Uterus (tissue), 4 donors: Measurements from ENCODE around the gene C1QL2. TPM values are rescaled to one million over a fixed set of nuclear protein-coding genes. Genes with fewer than 3 reads are reported as not detected.

Experiments
- DNase-seq, 2 donors: peaks; one replicate each; pipeline ENCODE4 v3.0.0-alpha.2; 2019 to 2020
- H3K27ac ChIP-seq, 2 donors: fragments of 200-600 bp; sonication (generic); 1 replicate in 1 of 2; 2 replicates in 1 of 2; pipeline ENCODE4 v1.5.1; 2016 to 2018
- H3K27me3 ChIP-seq, 2 donors: fragments of 200-600 bp; sonication (generic); one replicate each; pipeline ENCODE4 v1.5.1; 2018 to 2019; ENCODE audit warnings: control low read depth in 1 of 2
- H3K36me3 ChIP-seq, 2 donors: fragments of 200-600 bp; sonication (generic); one replicate each; pipeline ENCODE4 v1.5.1; 2019; ENCODE audit warnings: control low read depth in 1 of 2
- H3K4me1 ChIP-seq, 2 donors: fragments of 200-600 bp; sonication (generic); one replicate each; pipeline ENCODE4 v1.5.1; 2018 to 2019; ENCODE audit warnings: control low read depth in 1 of 2
- H3K4me3 ChIP-seq, 2 donors: fragments of 200-600 bp; sonication (generic); 1 replicate in 1 of 2; 2 replicates in 1 of 2; pipeline ENCODE4 v1.5.1; 2018 to 2019; ENCODE audit warnings: mild to moderate bottlenecking in 1 of 2
- H3K9me3 ChIP-seq, 2 donors: fragments of 200-600 bp; sonication (generic); one replicate each; pipeline ENCODE4 v1.5.1; 2019; ENCODE audit warnings: control low read depth in 1 of 2
- POLR2A ChIP-seq, 2 donors: fragments of 450-650 bp; IDR thresholded peaks; one replicate each; pipeline ENCODE4 v1.6.1; 2016; ENCODE audit warnings: antibody characterized with exemption in 2 of 2, mild to moderate bottlenecking in 1 of 2, moderate library complexity in 1 of 2
- intact Hi-C: fragments of 100-400 bp; cut with DNase I; formaldehyde crosslinking; loops from one replicate; pipeline ENCODE4 v1.15.1; 2023; ENCODE audit warnings: low total_unique reads
- total RNA-seq, 4 donors: library from RNA; depleted of rRNA in 3 of 4; stranded (reverse); fragments of >200 nt in 3 of 4; gene quantifications; one replicate each; pipeline versions ENCODE4 v1.1.0 to v1.2.4, GENCODE V29; 2014 to 2023
- TF ChIP-seq, protein P1 (sequence below), 4 experiments: fragments of 200-600 bp in 2 of 4; fragments of 450-650 bp in 2 of 4; sonication (generic) in 2 of 4; IDR thresholded peaks; one replicate each; pipeline ENCODE4 v1.5.1; 2016 to 2019; ENCODE audit warnings: antibody characterized with exemption in 4 of 4, mild to moderate bottlenecking in 2 of 4, moderate library complexity in 1 of 4
- donor health status: DM: yes; HTN: yes; CAD: no.

C1QL2 gene
- total RNA-seq, 4 donors from 2014 or later, result not detected

DNA sequence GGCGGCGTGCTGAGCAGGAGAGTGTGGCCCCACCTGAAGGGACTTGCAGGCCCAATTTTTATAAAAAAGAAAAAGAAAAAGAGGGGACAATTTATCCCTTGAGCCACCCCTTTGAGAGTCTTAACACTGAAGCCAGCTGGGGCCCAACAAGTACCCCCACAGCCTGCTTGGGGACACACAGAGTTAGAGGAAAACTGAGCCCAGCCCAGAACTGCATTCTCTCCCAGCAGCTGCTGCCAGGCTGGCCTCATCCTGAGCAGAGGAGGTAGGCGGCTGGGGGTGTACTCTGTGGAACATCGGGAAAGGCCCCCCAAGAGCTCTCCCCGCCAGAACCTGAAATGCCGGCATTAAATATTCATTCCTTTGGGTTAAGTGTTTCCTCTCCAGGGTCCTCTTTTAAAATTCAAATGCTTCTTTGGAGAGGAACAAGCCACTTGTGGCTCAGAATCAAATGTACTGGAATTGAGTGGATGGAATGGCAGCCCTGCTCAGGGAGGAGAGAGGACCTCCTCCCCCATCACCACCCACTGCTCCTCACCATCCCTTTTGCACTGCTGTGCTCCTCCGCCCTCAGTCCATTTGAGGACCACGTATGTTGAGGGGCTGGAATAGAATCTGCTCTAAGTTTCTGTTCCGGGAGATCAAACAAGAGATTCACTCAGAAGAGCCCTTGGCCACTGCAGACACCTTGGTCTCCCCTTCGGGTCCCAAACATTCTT, 45.6 kb downstream of the C1QL2 start:
- no peaks in the 10 kb centered on the region for H3K36me3 ChIP-seq
- no peak overlapping the region for H3K27ac ChIP-seq
- no peak for DNase-seq
- intact Hi-C loops, result no loop called here
- no peaks in the 10 kb centered on the region for H3K9me3 ChIP-seq
- no peaks in the 10 kb centered on the region for H3K27me3 ChIP-seq
- no peaks in the 10 kb centered on the region for H3K4me1 ChIP-seq
- no peak overlapping the region for H3K4me3 ChIP-seq
- TF ChIP-seq POLR2A (IDR thresholded peaks at IDR 0.05), result no peak
- TF ChIP-seq, protein P1, sequence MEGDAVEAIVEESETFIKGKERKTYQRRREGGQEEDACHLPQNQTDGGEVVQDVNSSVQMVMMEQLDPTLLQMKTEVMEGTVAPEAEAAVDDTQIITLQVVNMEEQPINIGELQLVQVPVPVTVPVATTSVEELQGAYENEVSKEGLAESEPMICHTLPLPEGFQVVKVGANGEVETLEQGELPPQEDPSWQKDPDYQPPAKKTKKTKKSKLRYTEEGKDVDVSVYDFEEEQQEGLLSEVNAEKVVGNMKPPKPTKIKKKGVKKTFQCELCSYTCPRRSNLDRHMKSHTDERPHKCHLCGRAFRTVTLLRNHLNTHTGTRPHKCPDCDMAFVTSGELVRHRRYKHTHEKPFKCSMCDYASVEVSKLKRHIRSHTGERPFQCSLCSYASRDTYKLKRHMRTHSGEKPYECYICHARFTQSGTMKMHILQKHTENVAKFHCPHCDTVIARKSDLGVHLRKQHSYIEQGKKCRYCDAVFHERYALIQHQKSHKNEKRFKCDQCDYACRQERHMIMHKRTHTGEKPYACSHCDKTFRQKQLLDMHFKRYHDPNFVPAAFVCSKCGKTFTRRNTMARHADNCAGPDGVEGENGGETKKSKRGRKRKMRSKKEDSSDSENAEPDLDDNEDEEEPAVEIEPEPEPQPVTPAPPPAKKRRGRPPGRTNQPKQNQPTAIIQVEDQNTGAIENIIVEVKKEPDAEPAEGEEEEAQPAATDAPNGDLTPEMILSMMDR (IDR thresholded peaks at IDR 0.05), result no peak

DNA sequence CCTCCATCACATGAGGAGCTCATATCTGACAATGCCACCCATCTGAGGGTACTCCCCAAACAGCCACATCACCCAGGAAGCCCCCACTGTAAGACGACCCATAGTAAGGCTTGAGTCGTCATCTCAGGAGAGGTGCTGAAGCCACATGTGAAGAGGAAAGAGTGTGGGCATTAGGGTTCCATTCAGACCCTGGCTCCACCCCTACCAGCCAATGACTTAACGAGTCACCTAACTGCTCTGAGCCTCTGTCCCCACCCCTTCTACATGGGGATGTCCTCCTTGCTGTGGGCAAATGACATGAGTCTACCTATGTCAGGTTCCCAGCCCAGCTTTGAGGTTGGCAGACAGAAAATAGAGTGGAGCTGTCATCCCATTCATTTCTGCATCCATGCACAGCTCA, 46.3 kb downstream of the C1QL2 start:
- H3K27me3 ChIP-seq, result no peaks in the 10 kb centered on the region
- no peak overlapping the region for H3K4me3 ChIP-seq
- no peaks in the 10 kb centered on the region for H3K4me1 ChIP-seq
- H3K9me3 ChIP-seq, result no peaks in the 10 kb centered on the region
- H3K27ac ChIP-seq, result no peak overlapping the region
- H3K36me3 ChIP-seq, result no peaks in the 10 kb centered on the region
- TF ChIP-seq POLR2A (IDR thresholded peaks at IDR 0.05), result no peak
- TF ChIP-seq, protein P1 (IDR thresholded peaks at IDR 0.05), result no peak
- intact Hi-C loops, result no loop called here
- DNase-seq, result no peak

DNA sequence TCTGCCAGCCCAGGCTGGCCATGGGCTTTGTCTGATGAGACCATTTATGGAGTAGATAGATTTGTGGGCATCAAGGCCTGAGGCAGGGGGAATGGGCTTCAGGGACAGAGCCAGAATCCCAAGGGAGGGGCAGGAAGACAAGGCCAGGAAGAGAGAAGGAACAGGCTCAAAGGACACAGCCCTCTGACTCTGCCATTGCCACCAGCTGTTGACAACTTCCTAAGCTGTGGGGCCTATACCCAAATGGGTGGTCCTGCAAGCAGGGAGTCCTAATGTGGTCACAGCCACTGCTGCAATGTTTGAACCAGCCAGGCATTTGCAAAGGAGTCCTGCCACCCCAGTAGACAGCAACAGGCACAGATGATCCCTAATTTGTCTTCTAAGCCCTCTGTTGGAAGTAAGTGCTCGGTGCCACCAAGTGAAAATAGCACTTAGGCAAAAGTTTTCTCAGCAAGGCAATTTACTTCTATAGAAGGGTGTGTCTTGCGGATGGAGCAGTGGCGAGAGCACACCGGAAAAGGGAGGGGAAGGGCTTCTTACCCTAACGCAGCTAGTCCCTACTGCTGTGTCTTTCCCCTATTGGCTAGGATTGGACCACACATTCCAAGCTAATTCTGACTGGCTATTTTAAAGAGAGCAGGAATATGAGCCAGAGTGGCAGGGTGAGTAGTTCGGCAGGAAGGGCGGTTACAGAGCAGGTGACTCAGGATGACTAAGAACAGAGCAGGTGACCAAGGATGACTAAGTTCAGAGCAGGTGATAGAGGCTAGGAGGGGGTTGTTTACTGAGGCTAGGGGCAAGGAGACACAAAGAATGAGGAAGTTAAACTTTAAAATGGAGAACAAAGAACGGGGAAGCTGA, 47.2 kb downstream of the C1QL2 start:
- no peak for TF ChIP-seq POLR2A (IDR thresholded peaks at IDR 0.05)
- TF ChIP-seq, protein P1 (IDR thresholded peaks at IDR 0.05), result no peak
- Histone ChIP-seq H3K9me3 (no peaks in the 10 kb centered on the region), H3K4me1 (no peaks in the 10 kb centered on the region), H3K27me3 (no peaks in the 10 kb centered on the region), H3K36me3 (no peaks in the 10 kb centered on the region), H3K27ac (no peak overlapping the region), H3K4me3 (no peak overlapping the region)
- intact Hi-C loops, result no loop called here
- no peak for DNase-seq

DNA sequence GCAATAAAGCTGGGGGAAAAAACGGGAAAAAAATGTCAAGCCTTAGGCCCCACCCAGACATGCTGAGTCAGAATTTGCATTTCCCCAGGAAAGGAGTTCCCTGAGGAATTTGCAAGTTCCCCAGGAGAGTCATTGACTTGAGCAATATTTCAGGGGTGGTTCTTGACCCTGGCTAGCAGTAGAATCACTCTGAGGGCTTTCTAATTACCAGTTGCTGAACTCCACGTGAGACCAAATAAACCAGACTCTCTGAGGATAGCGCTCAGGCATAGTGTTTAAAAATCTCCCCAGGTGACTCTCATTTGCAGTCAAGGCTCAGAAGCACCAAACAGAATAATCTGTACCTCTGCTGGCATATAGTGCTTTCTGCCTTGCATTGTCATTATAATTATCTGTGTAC, 48.7 kb downstream of the C1QL2 start:
- Histone ChIP-seq H3K27me3 (no peaks in the 10 kb centered on the region), H3K4me1 (no peaks in the 10 kb centered on the region), H3K27ac (no peak overlapping the region), H3K9me3 (no peaks in the 10 kb centered on the region), H3K36me3 (no peaks in the 10 kb centered on the region), H3K4me3 (no peak overlapping the region)
- TF ChIP-seq, protein P1 (IDR thresholded peaks at IDR 0.05), result no peak
- TF ChIP-seq POLR2A (IDR thresholded peaks at IDR 0.05), result no peak
- intact Hi-C loops, result no loop called here
- DNase-seq, result no peak

DNA sequence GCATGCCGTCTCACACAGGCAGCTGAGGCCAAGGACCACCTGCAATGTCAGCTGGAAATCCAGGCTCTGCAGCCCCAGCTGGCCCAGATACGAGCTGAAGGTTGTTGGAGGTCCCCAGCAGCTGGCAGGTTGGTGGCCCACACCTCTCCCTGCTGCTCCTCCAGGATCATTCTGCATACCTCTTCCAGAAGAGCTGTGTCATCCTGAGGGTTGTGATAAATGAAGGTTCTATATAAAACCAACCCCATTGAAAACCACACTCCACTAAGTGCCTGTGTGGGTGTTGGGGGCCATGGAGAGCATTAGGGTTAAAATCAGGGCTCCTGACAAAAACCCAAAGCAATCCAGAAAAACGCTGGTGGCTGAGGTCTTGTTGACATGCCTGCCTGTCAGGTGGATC, 50.4 kb downstream of the C1QL2 start:
- H3K9me3 ChIP-seq, result no peaks in the 10 kb centered on the region
- H3K27me3 ChIP-seq, result no peaks in the 10 kb centered on the region
- no peak overlapping the region for H3K27ac ChIP-seq
- no peak overlapping the region for H3K4me3 ChIP-seq
- no peaks in the 10 kb centered on the region for H3K4me1 ChIP-seq
- no peak for DNase-seq
- no peaks in the 10 kb centered on the region for H3K36me3 ChIP-seq
- intact Hi-C loops, result no loop called here
- TF ChIP-seq POLR2A (IDR thresholded peaks at IDR 0.05), result no peak
- TF ChIP-seq, protein P1 (IDR thresholded peaks at IDR 0.05), result no peak
